Endothelial cell of umbilical vein (primary cell): Measurements from ENCODE around the gene CFAP161. TPM values are rescaled to one million over a fixed set of nuclear protein-coding genes. Genes with fewer than 3 reads are reported as not detected.

Experiments used
- BruUV-seq: library from RNA; stranded (reverse); fragments of 400-500 nt; replicated peaks from 2 replicates; lab custom pipeline; 2021; lab: Mats Ljungman, UMichigan
- CTCF ChIA-PET: fragments of 300-600, 350-600 bp; sonication (Branson Sonifier 250); formaldehyde crosslinking; loops from one replicate; lab custom pipeline; 2021; ENCODE audit warnings: antibody characterized with exemption, inconsistent platforms; lab: Charles Lee
- POLR2A ChIA-PET: fragments of 300-600, 350-600 bp; sonication (Branson Sonifier 250); formaldehyde crosslinking; loops from one replicate; lab custom pipeline; 2021; ENCODE audit warnings: antibody characterized with exemption, inconsistent platforms; lab: Charles Lee
- DNase-seq: peaks from one replicate; pipeline ENCODE4 v3.0.0-alpha.2; 2011; ENCODE audit warnings: low read depth, low spot score
- FAIRE-seq: peaks from 2 replicates; lab custom pipeline; 2011; peaks lifted over from hg19 to GRCh38; lab: Jason Lieb, UNC
- H2AFZ ChIP-seq: 2 replicates; pipeline ENCODE4 v1.6.0; 2012; ENCODE audit warnings: low read depth, low read length, control low read depth, inconsistent platforms
- H3K27ac ChIP-seq: 2 replicates; pipeline ENCODE4 v1.5.1; 2011; ENCODE audit warnings: low read depth, mild to moderate bottlenecking, control low read depth, low read length, moderate library complexity; ENCODE audit not compliant: insufficient read depth
- H3K27me3 ChIP-seq, 2 experiments: 2 replicates each; pipeline versions ENCODE4 v1.6.0 to v1.6.1; 2011; ENCODE audit warnings: low read length in 2 of 2, mixed read lengths in 1 of 2; ENCODE audit not compliant: control insufficient read depth in 2 of 2, insufficient read depth in 2 of 2
- H3K36me3 ChIP-seq, 2 experiments: 2 replicates in 1 of 2; 3 replicates in 1 of 2; pipeline ENCODE4 v1.5.1; 2011; ENCODE audit warnings: low read length in 2 of 2, mild to moderate bottlenecking in 1 of 2, moderate library complexity in 1 of 2; ENCODE audit not compliant: control insufficient read depth in 2 of 2, insufficient read depth in 2 of 2; ENCODE audit errors: extremely low read depth in 1 of 2
- H3K4me1 ChIP-seq: 3 replicates; pipeline ENCODE4 v1.5.1; 2011; ENCODE audit warnings: mild to moderate bottlenecking, low read length; ENCODE audit not compliant: control insufficient read depth, insufficient read depth; ENCODE audit errors: extremely low read depth
- H3K4me2 ChIP-seq: 2 replicates; pipeline ENCODE4 v1.6.1; 2011; ENCODE audit warnings: low read length, control low read depth, mixed read lengths; ENCODE audit not compliant: insufficient read depth
- H3K4me3 ChIP-seq, 3 experiments: fragments of 200-600 bp in 1 of 3; sonication (generic), shearing (Covaris generic) in 1 of 3; replicated peaks in 1 of 3; 2 replicates each; pipeline ENCODE4 v1.5.1; 2011 to 2016; ENCODE audit warnings: control low read depth in 3 of 3, low read length in 3 of 3, mild to moderate bottlenecking in 2 of 3, inconsistent platforms in 1 of 3, low read depth in 1 of 3, moderate library complexity in 1 of 3; ENCODE audit not compliant: insufficient read depth in 1 of 3
- H3K79me2 ChIP-seq: 2 replicates; pipeline ENCODE4 v1.6.0; 2012; ENCODE audit warnings: low read length, inconsistent platforms; ENCODE audit not compliant: control insufficient read depth, insufficient read depth
- H3K9ac ChIP-seq: replicated peaks from 2 replicates; pipeline ENCODE3; 2011; ENCODE audit warnings: low read length, control low read depth; ENCODE audit not compliant: insufficient read depth; ENCODE audit errors: extremely low read depth
- H3K9me1 ChIP-seq: replicated peaks from 3 replicates; pipeline ENCODE4 v1.6.0; 2011; ENCODE audit warnings: mild to moderate bottlenecking, low read length; ENCODE audit not compliant: control insufficient read depth, insufficient read depth; ENCODE audit errors: extremely low read depth
- H3K9me3 ChIP-seq: replicated peaks from 2 replicates; pipeline ENCODE4 v1.5.1; 2012; ENCODE audit warnings: low read length, inconsistent platforms; ENCODE audit not compliant: control insufficient read depth, insufficient read depth
- H4K20me1 ChIP-seq: replicated peaks from 2 replicates; pipeline ENCODE3; 2011; ENCODE audit warnings: mild to moderate bottlenecking, low read length; ENCODE audit not compliant: control insufficient read depth, insufficient read depth; ENCODE audit errors: extremely low read depth
- EZH2 ChIP-seq: IDR thresholded peaks from 2 replicates; pipeline ENCODE4 v1.6.1; 2012; ENCODE audit warnings: borderline replicate concordance, low read depth, mild to moderate bottlenecking, moderate library complexity, low read length, inconsistent platforms; ENCODE audit not compliant: severe bottlenecking
- FOS ChIP-seq: IDR thresholded peaks from 2 replicates; pipeline ENCODE4 v1.6.1; 2011; ENCODE audit warnings: mild to moderate bottlenecking, low read length, moderate library complexity, borderline replicate concordance; ENCODE audit not compliant: insufficient read depth
- GATA2 ChIP-seq: IDR thresholded peaks from 2 replicates; pipeline ENCODE4 v1.7.0; 2011; ENCODE audit warnings: low read depth, mild to moderate bottlenecking, moderate library complexity, mixed read lengths, low read length; ENCODE audit not compliant: insufficient read length, insufficient read depth
- JUN ChIP-seq: IDR thresholded peaks from 2 replicates; pipeline ENCODE4 v1.6.1; 2011; ENCODE audit warnings: borderline replicate concordance, low read depth; ENCODE audit not compliant: insufficient read length, insufficient read depth
- MYC ChIP-seq: IDR thresholded peaks from one replicate; pipeline ENCODE4 v1.6.1; 2011; ENCODE audit warnings: mild to moderate bottlenecking, low read depth, low read length
- POLR2A ChIP-seq: IDR thresholded peaks from 2 replicates; pipeline ENCODE4 v1.6.1; 2012; ENCODE audit warnings: low read depth, mild to moderate bottlenecking, control low read depth, low read length
- POLR2AphosphoS5 ChIP-seq: IDR thresholded peaks from 2 replicates; pipeline ENCODE4 v1.6.1; 2012; ENCODE audit warnings: low read depth, mild to moderate bottlenecking, control low read depth, low read length, moderate library complexity; ENCODE audit not compliant: insufficient read depth
- dilution Hi-C: fragments of 300-500 bp; cut with MboI; formaldehyde crosslinking; loops from one replicate; pipeline ENCODE4 v1.15.0; 2019; ENCODE audit warnings: low sequenced_read_pairs; ENCODE audit not compliant: extremely low pct_ligation_motif_present
- intact Hi-C: fragments of 100-400 bp; cut with micrococcal nuclease; formaldehyde crosslinking; loops from one replicate; pipeline ENCODE4 v1.10.0; 2022
- polyA plus RNA-seq, 4 experiments: library from polyadenylated mRNA; depleted of rRNA in 3 of 4; stranded (reverse) in 3 of 4; unstranded in 1 of 4; fragments of >200 nt; gene quantifications; 2 replicates each; pipeline versions ENCODE4 v1.2.1 to v1.2.3, GENCODE V29; 2011 to 2012; ENCODE audit warnings: missing spikeins in 1 of 4
- total RNA-seq: library from RNA; stranded (reverse); gene quantifications from 2 replicates; pipeline ENCODE4 v1.2.3, GENCODE V29; 2021
- TF ChIP-seq, protein P1 (sequence below), 2 donors: IDR thresholded peaks; 1 replicate in 1 of 2; 2 replicates in 1 of 2; pipeline ENCODE4 v1.5.1; 2011; ENCODE audit warnings: low read length in 2 of 2, mild to moderate bottlenecking in 2 of 2, moderate library complexity in 2 of 2, control low read depth in 1 of 2, inconsistent platforms in 1 of 2, low read depth in 1 of 2; ENCODE audit not compliant: insufficient read depth in 1 of 2; ENCODE audit errors: extremely low read depth in 1 of 2
- TF ChIP-seq, protein P2 (sequence below): IDR thresholded peaks from 2 replicates; pipeline ENCODE4 v1.6.1; 2011; ENCODE audit not compliant: insufficient read depth, insufficient read length

Gene CFAP161
- total and polyA plus RNA-seq, 2 donors (not counting 3 experiments of a cell fraction or from before 2014, with no cell fraction given): 0.08 TPM; not detected in 1

DNA sequence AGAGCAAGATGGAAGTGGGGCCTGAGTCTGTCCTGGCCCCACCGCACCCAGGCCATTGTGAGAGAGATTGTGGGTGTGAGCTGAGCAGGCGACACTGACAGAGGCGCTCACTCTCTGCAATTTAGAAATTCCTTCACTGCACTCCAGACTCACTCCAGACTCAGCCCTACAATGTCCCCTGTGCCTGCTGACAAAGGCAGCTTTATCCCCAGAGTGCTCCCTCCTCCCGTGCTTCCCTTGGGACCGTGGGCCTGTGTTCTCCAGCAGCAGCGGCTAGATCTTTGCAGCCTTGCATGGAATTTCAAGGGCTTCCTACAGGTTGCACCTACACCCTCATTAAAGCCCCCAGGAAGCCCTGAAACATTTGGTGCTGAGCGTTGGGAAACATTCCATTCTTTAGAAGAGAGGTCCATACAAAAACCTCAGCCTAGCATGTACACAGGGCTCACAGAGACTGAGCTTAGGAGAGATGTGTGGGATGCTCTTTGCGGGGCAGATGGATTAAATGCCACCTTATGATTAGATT lies 61.3 kb downstream of the CFAP161 start:
- H4K20me1 ChIP-seq: no peaks in the 10 kb centered on the region
- CTCF ChIA-PET: no interaction called here
- intact Hi-C loops: no loop called here
- H3K4me2 ChIP-seq: no peak overlapping the region
- H3K9me1 ChIP-seq: no peaks in the 10 kb centered on the region
- no peak for TF ChIP-seq GATA2
- TF ChIP-seq, protein P1, sequence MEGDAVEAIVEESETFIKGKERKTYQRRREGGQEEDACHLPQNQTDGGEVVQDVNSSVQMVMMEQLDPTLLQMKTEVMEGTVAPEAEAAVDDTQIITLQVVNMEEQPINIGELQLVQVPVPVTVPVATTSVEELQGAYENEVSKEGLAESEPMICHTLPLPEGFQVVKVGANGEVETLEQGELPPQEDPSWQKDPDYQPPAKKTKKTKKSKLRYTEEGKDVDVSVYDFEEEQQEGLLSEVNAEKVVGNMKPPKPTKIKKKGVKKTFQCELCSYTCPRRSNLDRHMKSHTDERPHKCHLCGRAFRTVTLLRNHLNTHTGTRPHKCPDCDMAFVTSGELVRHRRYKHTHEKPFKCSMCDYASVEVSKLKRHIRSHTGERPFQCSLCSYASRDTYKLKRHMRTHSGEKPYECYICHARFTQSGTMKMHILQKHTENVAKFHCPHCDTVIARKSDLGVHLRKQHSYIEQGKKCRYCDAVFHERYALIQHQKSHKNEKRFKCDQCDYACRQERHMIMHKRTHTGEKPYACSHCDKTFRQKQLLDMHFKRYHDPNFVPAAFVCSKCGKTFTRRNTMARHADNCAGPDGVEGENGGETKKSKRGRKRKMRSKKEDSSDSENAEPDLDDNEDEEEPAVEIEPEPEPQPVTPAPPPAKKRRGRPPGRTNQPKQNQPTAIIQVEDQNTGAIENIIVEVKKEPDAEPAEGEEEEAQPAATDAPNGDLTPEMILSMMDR (IDR thresholded peaks at IDR 0.05; ENCODE audit: extremely low read depth in 1 of 2, insufficient read depth in 1 of 2, low read depth in 1 of 2, low read length in 2 of 2): no peak
- H3K9ac ChIP-seq: no peak overlapping the region
- no peaks in the 10 kb centered on the region for H3K36me3 ChIP-seq
- POLR2A ChIA-PET: no interaction called here
- no peak overlapping the region for H2AFZ ChIP-seq
- FAIRE-seq (no peak), DNase-seq (no peak)
- H3K27ac ChIP-seq: no peak overlapping the region
- no peaks in the 10 kb centered on the region for H3K79me2 ChIP-seq
- dilution Hi-C loops: no loop called here
- no peaks in the 10 kb centered on the region for H3K4me1 ChIP-seq
- H3K9me3 ChIP-seq: no peaks in the 10 kb centered on the region
- BruUV-seq: no TSS peak
- H3K4me3 ChIP-seq: no peak overlapping the region
- no peaks in the 10 kb centered on the region for H3K27me3 ChIP-seq

DNA sequence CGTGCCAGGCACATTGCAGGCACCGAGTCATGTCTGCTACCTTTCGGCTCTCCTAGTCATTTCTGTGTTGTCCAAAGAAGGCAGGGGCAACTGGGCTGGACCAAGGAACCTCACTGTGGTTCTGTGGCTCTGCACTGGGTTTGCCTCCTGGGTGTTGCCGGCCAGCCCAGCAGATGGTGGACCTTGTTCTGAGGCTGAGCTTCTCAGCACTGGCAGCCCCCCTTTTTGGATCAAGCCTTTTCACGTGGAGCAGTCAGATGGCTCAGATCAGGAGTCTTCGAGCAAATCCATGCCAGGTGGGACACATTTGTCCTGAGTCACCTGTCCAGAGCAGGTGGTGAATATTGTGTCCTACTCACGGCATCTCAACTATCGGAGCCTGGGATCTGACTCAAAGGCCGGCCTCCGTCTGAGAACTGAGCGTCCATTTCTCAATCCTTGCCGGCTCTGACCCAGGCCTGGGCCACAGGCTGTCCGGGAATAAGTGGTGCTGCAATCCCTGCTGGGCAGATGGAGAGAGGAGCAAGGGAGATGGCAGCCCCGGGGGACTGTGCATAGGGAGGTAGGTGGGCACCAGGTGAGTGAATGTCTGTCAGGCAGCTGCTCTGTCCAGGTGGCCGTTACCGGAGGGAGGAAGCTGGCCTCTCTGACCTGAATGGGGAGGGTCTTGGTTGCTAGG lies 62.6 kb downstream of the CFAP161 start, which contains the start of gene IL16:
Gene IL16, plus strand, starts transcription at position 304 of the 679 bp plus-strand sequence. CDS start 28,521 bp downstream, outside the sequence.
- FAIRE-seq (no peak), DNase-seq (no peak)
- POLR2A ChIA-PET: no interaction called here
- CTCF ChIA-PET: no interaction called here
- Histone ChIP-seq H3K79me2 (no peaks in the 10 kb centered on the region), H3K4me1 (no peaks in the 10 kb centered on the region), H3K9ac (no peak within 1 kb of the TSS), H4K20me1 (no peaks in the 10 kb centered on the region), H3K36me3 (no peaks in the 10 kb centered on the region), H3K4me2 (no peak within 1 kb of the TSS), H3K27ac (no peak within 1 kb of the TSS), H3K27me3 (no peaks in the 10 kb centered on the region), H3K9me1 (no peaks in the 10 kb centered on the region), H3K4me3 (no peak within 1 kb of the TSS), H2AFZ (no peak within 1 kb of the TSS), H3K9me3 (no peaks in the 10 kb centered on the region)
- dilution Hi-C loops (no loop called here), intact Hi-C loops (no loop called here)
- TF ChIP-seq GATA2 (no peak), JUN (no peak), POLR2AphosphoS5 (no peak), FOS (no peak), MYC (no peak), EZH2 (no peak), POLR2A (no peak)
- TF ChIP-seq, protein P2, sequence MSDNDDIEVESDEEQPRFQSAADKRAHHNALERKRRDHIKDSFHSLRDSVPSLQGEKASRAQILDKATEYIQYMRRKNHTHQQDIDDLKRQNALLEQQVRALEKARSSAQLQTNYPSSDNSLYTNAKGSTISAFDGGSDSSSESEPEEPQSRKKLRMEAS: no peak
- TF ChIP-seq, protein P1 (IDR thresholded peaks at IDR 0.05; ENCODE audit: extremely low read depth in 1 of 2, insufficient read depth in 1 of 2, low read depth in 1 of 2, low read length in 2 of 2): no peak
- BruUV-seq: no TSS peak
